Measurements from ENCODE around the gene AFM.

The AFM gene, protein sequence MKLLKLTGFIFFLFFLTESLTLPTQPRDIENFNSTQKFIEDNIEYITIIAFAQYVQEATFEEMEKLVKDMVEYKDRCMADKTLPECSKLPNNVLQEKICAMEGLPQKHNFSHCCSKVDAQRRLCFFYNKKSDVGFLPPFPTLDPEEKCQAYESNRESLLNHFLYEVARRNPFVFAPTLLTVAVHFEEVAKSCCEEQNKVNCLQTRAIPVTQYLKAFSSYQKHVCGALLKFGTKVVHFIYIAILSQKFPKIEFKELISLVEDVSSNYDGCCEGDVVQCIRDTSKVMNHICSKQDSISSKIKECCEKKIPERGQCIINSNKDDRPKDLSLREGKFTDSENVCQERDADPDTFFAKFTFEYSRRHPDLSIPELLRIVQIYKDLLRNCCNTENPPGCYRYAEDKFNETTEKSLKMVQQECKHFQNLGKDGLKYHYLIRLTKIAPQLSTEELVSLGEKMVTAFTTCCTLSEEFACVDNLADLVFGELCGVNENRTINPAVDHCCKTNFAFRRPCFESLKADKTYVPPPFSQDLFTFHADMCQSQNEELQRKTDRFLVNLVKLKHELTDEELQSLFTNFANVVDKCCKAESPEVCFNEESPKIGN

DNA sequence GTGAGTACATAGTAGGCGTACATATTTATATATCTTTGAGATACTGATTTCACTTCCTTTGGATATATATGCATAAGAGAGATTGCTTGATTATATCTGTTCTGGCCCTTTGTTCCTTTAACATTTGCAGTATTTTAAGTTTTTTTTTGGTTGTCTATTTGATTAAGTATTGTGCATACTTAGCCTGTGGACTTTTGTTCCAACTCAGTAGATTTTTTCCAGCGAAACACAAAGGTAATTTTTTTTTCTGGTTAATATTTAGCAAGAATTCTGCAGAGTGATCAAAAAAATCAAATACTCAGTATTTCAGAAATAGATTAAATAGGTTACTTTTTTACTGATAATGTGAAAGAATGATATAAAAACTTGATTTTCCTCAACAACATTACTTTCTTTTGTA is at the start of gene AFM:
Gene AFM (plus strand): TSS at position 388 of the 400 bp plus-strand sequence. CDS start 31 bp downstream, outside the sequence.
- DNase-seq (ENCODE audit: low spot score): no peak
- TF ChIP-seq, protein P1, sequence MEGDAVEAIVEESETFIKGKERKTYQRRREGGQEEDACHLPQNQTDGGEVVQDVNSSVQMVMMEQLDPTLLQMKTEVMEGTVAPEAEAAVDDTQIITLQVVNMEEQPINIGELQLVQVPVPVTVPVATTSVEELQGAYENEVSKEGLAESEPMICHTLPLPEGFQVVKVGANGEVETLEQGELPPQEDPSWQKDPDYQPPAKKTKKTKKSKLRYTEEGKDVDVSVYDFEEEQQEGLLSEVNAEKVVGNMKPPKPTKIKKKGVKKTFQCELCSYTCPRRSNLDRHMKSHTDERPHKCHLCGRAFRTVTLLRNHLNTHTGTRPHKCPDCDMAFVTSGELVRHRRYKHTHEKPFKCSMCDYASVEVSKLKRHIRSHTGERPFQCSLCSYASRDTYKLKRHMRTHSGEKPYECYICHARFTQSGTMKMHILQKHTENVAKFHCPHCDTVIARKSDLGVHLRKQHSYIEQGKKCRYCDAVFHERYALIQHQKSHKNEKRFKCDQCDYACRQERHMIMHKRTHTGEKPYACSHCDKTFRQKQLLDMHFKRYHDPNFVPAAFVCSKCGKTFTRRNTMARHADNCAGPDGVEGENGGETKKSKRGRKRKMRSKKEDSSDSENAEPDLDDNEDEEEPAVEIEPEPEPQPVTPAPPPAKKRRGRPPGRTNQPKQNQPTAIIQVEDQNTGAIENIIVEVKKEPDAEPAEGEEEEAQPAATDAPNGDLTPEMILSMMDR (IDR thresholded peaks at IDR 0.05; ENCODE audit: borderline replicate concordance, control extremely low read depth, extremely low read depth, insufficient read depth, missing control alignments): no peak
- in situ Hi-C loops (cut with MboI; ENCODE audit: low sequenced_read_pairs, unreplicated experiment): no loop called here

DNA sequence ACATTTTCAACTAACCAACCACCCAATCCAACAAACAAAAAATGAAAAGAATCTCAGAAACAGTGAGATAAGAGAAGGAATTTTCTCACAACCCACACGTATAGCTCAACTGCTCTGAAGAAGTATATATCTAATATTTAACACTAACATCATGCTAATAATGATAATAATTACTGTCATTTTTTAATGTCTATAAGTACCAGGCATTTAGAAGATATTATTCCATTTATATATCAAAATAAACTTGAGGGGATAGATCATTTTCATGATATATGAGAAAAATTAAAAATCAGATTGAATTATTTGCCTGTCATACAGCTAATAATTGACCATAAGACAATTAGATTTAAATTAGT is 49.8 kb upstream of the AFM start:
- in situ Hi-C loops (cut with MboI; ENCODE audit: low sequenced_read_pairs, unreplicated experiment): no loop called here
- TF ChIP-seq, protein P1 (IDR thresholded peaks at IDR 0.05; ENCODE audit: borderline replicate concordance, control extremely low read depth, extremely low read depth, insufficient read depth, missing control alignments): no peak

DNA sequence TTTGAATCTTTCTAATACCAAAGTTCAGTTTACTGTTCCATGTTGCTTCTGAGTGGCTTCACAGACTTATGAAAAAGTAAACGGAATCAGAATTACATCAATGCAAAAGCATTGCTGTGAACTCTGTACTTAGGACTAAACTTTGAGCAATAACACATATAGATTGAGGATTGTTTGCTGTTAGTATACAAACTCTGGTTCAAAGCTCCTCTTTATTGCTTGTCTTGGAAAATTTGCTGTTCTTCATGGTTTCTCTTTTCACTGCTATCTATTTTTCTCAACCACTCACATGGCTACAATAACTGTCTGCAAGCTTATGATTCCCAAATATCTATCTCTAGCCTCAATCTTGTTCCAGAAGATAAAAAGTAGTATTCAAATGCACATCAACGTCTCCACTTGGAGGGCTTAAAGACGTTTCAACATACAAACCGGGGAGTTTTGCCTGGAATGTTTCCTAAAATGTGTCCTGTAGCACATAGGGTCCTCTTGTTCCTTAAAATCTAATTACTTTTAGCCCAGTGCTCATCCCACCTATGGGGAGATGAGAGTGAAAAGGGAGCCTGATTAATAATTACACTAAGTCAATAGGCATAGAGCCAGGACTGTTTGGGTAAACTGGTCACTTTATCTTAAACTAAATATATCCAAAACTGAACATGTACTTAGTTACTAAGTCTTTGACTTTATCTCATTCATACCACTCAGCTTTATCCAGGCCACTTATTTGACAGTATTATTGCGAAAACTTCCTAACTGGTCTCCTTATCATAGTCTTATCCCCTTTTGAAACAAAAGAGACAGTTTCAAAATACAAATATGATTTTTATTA is 49.2 kb upstream of the AFM start:
- TF ChIP-seq, protein P1 (IDR thresholded peaks at IDR 0.05; ENCODE audit: borderline replicate concordance, control extremely low read depth, extremely low read depth, insufficient read depth, missing control alignments): no peak
- no peak for DNase-seq (ENCODE audit: low spot score)
- in situ Hi-C loops (cut with MboI; ENCODE audit: low sequenced_read_pairs, unreplicated experiment): no loop called here

More for the DNA sequence above, 49.8 kb upstream of the AFM start:
- no peak for DNase-seq (ENCODE audit: low spot score)

DNA sequence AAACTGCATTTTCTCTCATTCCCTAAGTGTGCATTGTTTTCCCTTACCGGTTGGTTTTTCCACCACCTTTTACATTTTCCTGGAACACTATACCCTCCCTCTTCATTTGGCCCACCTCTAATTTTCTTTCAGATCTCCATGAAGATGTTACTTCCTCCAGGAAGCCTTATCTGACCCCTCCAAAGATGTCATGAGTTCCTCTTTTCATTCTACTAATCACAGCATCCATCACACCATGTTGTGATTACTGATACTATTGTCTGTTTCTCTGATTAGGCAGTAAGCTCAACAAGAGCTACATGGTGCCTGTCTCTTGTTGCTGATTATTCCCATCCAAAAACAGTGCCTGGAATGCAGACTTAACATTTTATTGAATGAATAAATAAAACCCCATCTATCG is 48.4 kb upstream of the AFM start:
- in situ Hi-C loops (cut with MboI; ENCODE audit: low sequenced_read_pairs, unreplicated experiment): no loop called here
- no peak for DNase-seq (ENCODE audit: low spot score)

DNA sequence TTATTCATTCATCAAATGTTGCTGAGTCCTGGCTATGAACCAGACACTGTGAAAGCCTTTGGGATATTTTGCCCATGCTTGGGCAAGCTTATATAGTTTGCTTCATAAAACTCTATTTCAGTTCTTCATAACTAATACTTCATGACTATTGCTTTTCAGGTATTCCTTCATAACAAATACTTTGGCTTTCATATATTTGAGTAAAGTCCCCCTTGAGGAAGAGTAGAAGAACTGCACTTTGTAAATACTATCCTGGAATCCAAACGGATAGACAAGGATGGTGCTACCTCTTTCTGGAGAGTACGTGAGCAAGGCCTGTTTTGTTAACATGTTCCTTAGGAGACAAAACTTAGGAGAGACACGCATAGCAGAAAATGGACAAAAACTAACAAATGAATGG is 47.2 kb upstream of the AFM start:
- TF ChIP-seq, protein P1 (IDR thresholded peaks at IDR 0.05; ENCODE audit: borderline replicate concordance, control extremely low read depth, extremely low read depth, insufficient read depth, missing control alignments): peak; percentile 17
- peak; percentile 16 for DNase-seq (ENCODE audit: low spot score)
- in situ Hi-C loops (cut with MboI; ENCODE audit: low sequenced_read_pairs, unreplicated experiment): no loop called here

More for the DNA sequence above, 48.4 kb upstream of the AFM start:
- TF ChIP-seq, protein P1 (IDR thresholded peaks at IDR 0.05; ENCODE audit: borderline replicate concordance, control extremely low read depth, extremely low read depth, insufficient read depth, missing control alignments): no peak

DNA sequence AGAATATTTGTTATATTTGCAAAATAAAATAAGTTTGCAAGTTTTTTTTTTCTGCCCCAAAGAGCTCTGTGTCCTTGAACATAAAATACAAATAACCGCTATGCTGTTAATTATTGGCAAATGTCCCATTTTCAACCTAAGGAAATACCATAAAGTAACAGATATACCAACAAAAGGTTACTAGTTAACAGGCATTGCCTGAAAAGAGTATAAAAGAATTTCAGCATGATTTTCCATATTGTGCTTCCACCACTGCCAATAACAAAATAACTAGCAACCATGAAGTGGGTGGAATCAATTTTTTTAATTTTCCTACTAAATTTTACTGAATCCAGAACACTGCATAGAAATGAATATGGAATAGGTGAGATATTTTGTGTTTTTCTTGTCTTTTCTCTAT is 45.6 kb upstream of the AFM start, which contains the start of gene AFP:
Gene AFP (plus strand): TSS at position 238 of the 400 bp plus-strand sequence. CDS start 42 bp downstream, at position 280.
- TF ChIP-seq, protein P1 (IDR thresholded peaks at IDR 0.05; ENCODE audit: borderline replicate concordance, control extremely low read depth, extremely low read depth, insufficient read depth, missing control alignments): no peak
- in situ Hi-C loops (cut with MboI; ENCODE audit: low sequenced_read_pairs, unreplicated experiment): no loop called here
- DNase-seq (ENCODE audit: low spot score): no peak

Data from GM13976 (cell line).